ENCODE measurements around the gene HHAT.

The HHAT gene

DNA sequence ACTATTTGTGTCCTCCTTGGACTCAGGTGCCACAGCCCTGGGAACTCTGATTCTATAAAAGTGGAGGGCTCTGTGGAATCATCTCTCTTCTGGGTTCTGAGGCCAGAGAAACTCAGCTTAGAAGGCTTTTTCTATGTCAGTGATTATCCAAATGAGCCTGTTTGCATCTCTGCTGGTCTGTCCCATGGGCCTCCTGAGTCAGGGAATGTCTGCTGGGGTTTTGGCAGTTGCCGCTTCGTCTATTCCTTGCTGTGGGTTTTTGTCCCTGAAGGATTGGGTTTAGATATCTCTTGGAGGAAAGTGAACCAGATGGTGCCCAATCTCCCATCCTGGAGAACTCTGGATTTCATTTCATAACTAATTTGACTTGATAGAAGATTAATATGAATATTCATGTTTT lies 297.6 kb downstream of the HHAT start:
- Histone ChIP-seq H3K27me3 (ENCODE audit: control insufficient read depth, insufficient read depth, low read length) (no peaks in the 10 kb centered on the region), H3K4me1 (ENCODE audit: control insufficient read depth, insufficient read depth, low read length) (no peaks in the 10 kb centered on the region), H3K9me3 (ENCODE audit: control insufficient read depth, insufficient read depth, low read length) (no peaks in the 10 kb centered on the region), H3K9ac (ENCODE audit: low read depth, low read length) (no peak overlapping the region), H3K4me3 (ENCODE audit: low read depth, low read length) (no peak overlapping the region), H3K36me3 (ENCODE audit: control insufficient read depth, insufficient read depth, low read length) (no peaks in the 10 kb centered on the region)

DNA sequence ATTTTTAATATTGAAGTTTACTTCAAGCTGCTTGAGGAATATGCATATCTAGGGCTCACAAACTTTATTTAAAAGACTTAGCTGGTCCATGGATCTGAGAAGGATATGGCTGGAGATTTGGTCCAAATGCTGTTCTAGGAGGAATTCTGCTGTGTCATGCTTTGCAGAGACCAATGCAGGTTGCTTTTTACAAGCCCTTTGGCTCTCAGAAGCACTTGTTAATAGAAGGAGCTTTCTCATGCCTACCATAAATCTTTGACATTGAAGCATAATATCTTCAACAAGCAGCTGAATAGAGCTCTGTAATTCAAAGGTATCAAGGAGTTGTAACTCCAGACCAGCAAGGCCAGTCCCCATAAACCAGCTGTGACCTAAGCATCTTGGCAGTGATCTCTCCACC lies 299.1 kb downstream of the HHAT start:
- Histone ChIP-seq H3K9ac (ENCODE audit: low read depth, low read length) (no peak overlapping the region), H3K9me3 (ENCODE audit: control insufficient read depth, insufficient read depth, low read length) (no peaks in the 10 kb centered on the region), H3K36me3 (ENCODE audit: control insufficient read depth, insufficient read depth, low read length) (no peaks in the 10 kb centered on the region)

DNA sequence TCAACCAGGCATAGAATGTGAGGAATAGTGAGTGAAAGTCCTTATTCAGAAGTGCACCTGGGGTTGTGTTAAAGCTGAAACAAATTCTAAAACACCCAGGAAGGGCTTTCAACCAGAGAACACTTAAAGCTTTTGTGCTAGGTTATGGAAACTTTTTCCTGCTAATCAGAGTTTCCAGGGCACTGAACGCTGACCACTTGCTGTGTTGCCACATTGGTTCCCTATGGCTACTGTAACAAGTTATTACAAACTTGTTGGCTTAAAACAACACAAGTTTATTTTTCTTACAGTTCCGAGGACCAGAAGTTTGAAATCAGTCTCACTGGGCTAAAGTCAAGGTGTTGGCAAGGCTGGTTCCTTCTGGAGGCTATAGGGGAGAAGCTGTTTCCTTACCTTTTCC lies 300.6 kb downstream of the HHAT start:
- H3K4me1 ChIP-seq (ENCODE audit: control insufficient read depth, insufficient read depth, low read length): no peaks in the 10 kb centered on the region
- no peak overlapping the region for H3K4me3 ChIP-seq (ENCODE audit: low read depth, low read length)
- H3K27me3 ChIP-seq (ENCODE audit: control insufficient read depth, insufficient read depth, low read length): no peaks in the 10 kb centered on the region
- H3K9ac ChIP-seq (ENCODE audit: low read depth, low read length): no peak overlapping the region
- no peaks in the 10 kb centered on the region for H3K9me3 ChIP-seq (ENCODE audit: control insufficient read depth, insufficient read depth, low read length)
- no peaks in the 10 kb centered on the region for H3K36me3 ChIP-seq (ENCODE audit: control insufficient read depth, insufficient read depth, low read length)

More for the DNA sequence above, 299.1 kb downstream of the HHAT start:
- no peaks in the 10 kb centered on the region for H3K27me3 ChIP-seq (ENCODE audit: control insufficient read depth, insufficient read depth, low read length)
- H3K4me3 ChIP-seq (ENCODE audit: low read depth, low read length): no peak overlapping the region
- no peaks in the 10 kb centered on the region for H3K4me1 ChIP-seq (ENCODE audit: control insufficient read depth, insufficient read depth, low read length)

DNA sequence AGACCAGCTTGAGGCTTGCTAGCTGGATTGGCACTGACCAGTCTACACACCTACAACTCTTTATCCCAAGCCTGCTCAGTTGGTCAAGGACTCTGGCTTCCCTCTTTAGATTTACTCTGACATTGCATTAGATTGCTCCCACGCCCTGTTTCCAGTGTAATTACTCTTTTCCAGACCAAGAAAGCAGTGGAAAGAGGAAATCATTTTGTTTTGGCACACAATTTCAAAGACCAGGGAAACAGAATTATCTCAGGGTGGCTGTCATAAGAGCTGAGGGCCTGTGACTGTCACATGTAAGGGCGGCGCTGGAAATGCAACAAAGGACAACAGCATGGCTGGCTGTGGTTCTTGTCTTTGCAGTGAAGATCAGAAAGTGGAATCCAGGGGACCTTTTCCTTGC lies 302.7 kb downstream of the HHAT start:
- no peaks in the 10 kb centered on the region for H3K36me3 ChIP-seq (ENCODE audit: control insufficient read depth, insufficient read depth, low read length)
- no peaks in the 10 kb centered on the region for H3K4me1 ChIP-seq (ENCODE audit: control insufficient read depth, insufficient read depth, low read length)
- H3K9me3 ChIP-seq (ENCODE audit: control insufficient read depth, insufficient read depth, low read length): no peaks in the 10 kb centered on the region
- H3K4me3 ChIP-seq (ENCODE audit: low read depth, low read length): no peak overlapping the region
- H3K27me3 ChIP-seq (ENCODE audit: control insufficient read depth, insufficient read depth, low read length): no peaks in the 10 kb centered on the region
- no peak overlapping the region for H3K9ac ChIP-seq (ENCODE audit: low read depth, low read length)

DNA sequence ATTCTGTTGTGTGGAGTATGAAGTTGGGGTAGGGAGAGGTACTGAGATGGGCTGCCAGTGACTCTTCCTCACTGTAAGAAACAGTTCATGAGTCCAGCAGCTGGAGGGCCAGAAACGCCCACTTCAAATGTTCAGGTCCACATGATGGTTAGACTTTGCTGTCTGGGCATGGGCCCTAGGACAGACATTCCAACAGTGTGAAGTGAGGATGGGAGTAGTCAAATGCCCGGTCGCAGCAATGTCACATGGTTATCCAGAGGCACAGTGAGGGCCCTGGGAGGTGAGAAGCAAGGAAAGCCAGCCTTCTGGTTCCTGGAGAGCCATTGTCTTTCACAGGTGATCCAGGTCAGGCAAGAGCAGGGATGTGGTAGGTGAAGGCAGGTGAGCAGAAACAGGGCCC lies 304.4 kb downstream of the HHAT start:
- no peak overlapping the region for H3K9ac ChIP-seq (ENCODE audit: low read depth, low read length)
- H3K4me3 ChIP-seq (ENCODE audit: low read depth, low read length): no peak overlapping the region
- no peaks in the 10 kb centered on the region for H3K4me1 ChIP-seq (ENCODE audit: control insufficient read depth, insufficient read depth, low read length)
- no peaks in the 10 kb centered on the region for H3K36me3 ChIP-seq (ENCODE audit: control insufficient read depth, insufficient read depth, low read length)
- H3K27me3 ChIP-seq (ENCODE audit: control insufficient read depth, insufficient read depth, low read length): no peaks in the 10 kb centered on the region
- no peaks in the 10 kb centered on the region for H3K9me3 ChIP-seq (ENCODE audit: control insufficient read depth, insufficient read depth, low read length)

DNA sequence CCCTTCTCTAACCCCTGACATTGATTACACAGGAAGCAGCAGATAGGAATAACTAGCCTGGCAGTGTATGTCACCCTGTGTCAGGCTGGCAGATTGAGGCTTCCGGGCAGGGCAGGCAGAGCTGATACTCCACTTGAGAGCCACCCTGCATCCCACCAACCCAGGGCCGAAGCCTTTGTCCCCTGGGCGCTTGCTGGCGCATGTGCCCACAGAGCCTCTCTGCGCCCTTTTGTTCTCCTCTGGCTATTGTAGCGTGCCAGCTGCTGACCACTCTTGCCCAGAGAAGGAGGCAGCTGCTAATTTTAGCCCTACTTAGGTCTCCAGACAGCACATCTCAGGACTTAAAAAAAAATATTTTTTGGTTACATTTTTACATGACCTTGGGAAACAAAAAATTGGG lies 304.9 kb downstream of the HHAT start:
- Histone ChIP-seq H3K4me1 (ENCODE audit: control insufficient read depth, insufficient read depth, low read length) (no peaks in the 10 kb centered on the region), H3K9ac (ENCODE audit: low read depth, low read length) (no peak overlapping the region), H3K9me3 (ENCODE audit: control insufficient read depth, insufficient read depth, low read length) (no peaks in the 10 kb centered on the region), H3K4me3 (ENCODE audit: low read depth, low read length) (no peak overlapping the region), H3K27me3 (ENCODE audit: control insufficient read depth, insufficient read depth, low read length) (no peaks in the 10 kb centered on the region), H3K36me3 (ENCODE audit: control insufficient read depth, insufficient read depth, low read length) (no peaks in the 10 kb centered on the region)

DNA sequence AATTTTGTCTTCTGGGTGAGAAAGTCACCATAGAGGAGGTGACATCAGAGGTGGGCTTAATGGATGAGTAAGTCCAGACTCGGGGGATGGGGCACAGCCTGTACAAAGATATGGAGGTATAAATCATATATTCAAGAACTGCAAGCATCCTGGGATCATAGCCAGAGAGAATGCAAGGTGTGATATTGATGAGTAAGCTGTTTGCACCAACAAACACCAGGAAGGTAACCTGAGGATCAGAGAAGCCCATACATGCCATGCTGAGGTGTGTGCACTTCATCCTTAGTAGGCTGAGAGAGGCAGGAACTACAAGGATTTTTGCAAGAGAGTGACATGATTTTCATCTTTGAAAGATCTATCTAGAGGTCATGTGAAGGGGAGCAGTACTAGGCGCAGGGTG lies 306.4 kb downstream of the HHAT start:
- H3K9me3 ChIP-seq (ENCODE audit: control insufficient read depth, insufficient read depth, low read length): no peaks in the 10 kb centered on the region
- H3K27me3 ChIP-seq (ENCODE audit: control insufficient read depth, insufficient read depth, low read length): no peaks in the 10 kb centered on the region
- no peak overlapping the region for H3K4me3 ChIP-seq (ENCODE audit: low read depth, low read length)
- no peak overlapping the region for H3K9ac ChIP-seq (ENCODE audit: low read depth, low read length)
- no peaks in the 10 kb centered on the region for H3K36me3 ChIP-seq (ENCODE audit: control insufficient read depth, insufficient read depth, low read length)
- H3K4me1 ChIP-seq (ENCODE audit: control insufficient read depth, insufficient read depth, low read length): no peaks in the 10 kb centered on the region

DNA sequence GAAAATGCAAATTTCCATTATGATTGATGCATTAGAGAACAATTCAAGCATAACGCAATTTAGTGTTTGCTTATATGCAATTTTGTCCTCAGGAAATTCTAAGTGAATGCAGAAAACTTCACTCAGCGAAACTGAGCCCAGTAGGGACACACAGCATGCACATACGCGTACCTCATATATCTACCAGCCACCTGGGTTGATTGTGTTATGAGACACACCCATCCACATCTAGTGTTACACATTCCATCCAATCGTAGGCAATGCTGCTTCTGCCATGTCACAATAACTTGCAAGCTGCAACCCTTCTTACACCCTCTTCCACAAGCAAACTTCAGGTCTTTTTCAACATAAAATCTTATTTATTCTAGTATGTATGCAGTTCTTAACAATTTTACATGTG lies 312.9 kb downstream of the HHAT start:
- H3K4me3 ChIP-seq (ENCODE audit: low read depth, low read length): no peak overlapping the region
- no peaks in the 10 kb centered on the region for H3K36me3 ChIP-seq (ENCODE audit: control insufficient read depth, insufficient read depth, low read length)
- no peak overlapping the region for H3K9ac ChIP-seq (ENCODE audit: low read depth, low read length)
- no peaks in the 10 kb centered on the region for H3K27me3 ChIP-seq (ENCODE audit: control insufficient read depth, insufficient read depth, low read length)
- no peaks in the 10 kb centered on the region for H3K9me3 ChIP-seq (ENCODE audit: control insufficient read depth, insufficient read depth, low read length)
- H3K4me1 ChIP-seq (ENCODE audit: control insufficient read depth, insufficient read depth, low read length): no peaks in the 10 kb centered on the region

DNA sequence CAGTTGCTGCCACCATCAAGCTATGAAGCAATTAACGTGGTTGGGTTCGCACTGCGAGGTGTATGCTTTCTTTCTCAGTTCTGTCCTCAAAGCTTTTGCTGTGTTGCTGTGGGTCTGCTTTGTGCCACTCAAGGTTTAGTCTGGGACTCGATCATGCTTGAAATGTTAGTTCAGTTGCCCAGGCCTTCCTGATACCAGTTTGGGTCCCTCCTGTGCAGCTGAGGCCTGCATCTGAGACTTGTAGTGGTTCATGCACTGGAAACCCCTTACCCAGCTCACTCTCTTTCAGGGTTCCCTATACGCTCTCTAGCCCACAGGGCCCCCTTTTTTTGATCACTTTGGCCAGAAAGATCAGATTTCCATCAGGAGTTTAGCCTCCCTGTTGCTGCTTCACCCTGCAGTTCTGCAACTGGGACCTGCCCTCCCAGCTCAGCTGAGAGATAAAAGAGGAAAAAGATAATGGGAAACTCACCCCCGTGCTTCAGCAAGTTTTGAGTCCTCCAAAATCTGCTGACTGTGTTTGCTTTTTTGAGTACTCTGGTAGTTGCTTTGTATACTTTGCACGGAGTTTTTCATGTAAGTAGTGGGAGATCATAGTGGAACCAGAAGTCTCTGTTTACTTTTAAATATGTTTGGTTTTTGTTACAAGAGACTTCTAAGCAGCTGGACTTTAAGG lies 317.0 kb downstream of the HHAT start:
- Histone ChIP-seq H3K36me3 (ENCODE audit: control insufficient read depth, insufficient read depth, low read length) (no peaks in the 10 kb centered on the region), H3K4me1 (ENCODE audit: control insufficient read depth, insufficient read depth, low read length) (no peaks in the 10 kb centered on the region), H3K4me3 (ENCODE audit: low read depth, low read length) (no peak overlapping the region)

DNA sequence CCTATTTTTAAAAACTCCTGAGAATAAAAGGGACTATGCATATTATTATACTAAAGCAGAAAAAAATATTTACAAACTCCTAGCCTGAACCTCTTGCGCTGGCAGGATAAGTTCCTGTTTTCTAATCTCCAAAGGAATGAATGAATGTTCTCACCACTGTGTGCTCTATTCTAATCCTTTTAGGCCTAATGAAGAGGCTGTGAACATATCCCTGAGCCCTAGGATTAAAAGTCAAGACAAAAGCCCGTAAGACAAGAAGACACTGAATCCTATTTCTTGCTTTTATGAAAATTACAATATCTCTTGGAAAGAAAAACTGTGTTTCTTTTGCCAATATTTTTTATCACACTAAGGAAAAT lies 317.5 kb downstream of the HHAT start:
- Histone ChIP-seq H3K36me3 (ENCODE audit: control insufficient read depth, insufficient read depth, low read length) (no peaks in the 10 kb centered on the region), H3K27me3 (ENCODE audit: control insufficient read depth, insufficient read depth, low read length) (no peaks in the 10 kb centered on the region), H3K9ac (ENCODE audit: low read depth, low read length) (no peak overlapping the region), H3K9me3 (ENCODE audit: control insufficient read depth, insufficient read depth, low read length) (no peaks in the 10 kb centered on the region), H3K4me3 (ENCODE audit: low read depth, low read length) (no peak overlapping the region), H3K4me1 (ENCODE audit: control insufficient read depth, insufficient read depth, low read length) (no peaks in the 10 kb centered on the region)

More for the DNA sequence above, 317.0 kb downstream of the HHAT start:
- Histone ChIP-seq H3K9ac (ENCODE audit: low read depth, low read length) (no peak overlapping the region), H3K9me3 (ENCODE audit: control insufficient read depth, insufficient read depth, low read length) (no peaks in the 10 kb centered on the region), H3K27me3 (ENCODE audit: control insufficient read depth, insufficient read depth, low read length) (no peaks in the 10 kb centered on the region)

DNA sequence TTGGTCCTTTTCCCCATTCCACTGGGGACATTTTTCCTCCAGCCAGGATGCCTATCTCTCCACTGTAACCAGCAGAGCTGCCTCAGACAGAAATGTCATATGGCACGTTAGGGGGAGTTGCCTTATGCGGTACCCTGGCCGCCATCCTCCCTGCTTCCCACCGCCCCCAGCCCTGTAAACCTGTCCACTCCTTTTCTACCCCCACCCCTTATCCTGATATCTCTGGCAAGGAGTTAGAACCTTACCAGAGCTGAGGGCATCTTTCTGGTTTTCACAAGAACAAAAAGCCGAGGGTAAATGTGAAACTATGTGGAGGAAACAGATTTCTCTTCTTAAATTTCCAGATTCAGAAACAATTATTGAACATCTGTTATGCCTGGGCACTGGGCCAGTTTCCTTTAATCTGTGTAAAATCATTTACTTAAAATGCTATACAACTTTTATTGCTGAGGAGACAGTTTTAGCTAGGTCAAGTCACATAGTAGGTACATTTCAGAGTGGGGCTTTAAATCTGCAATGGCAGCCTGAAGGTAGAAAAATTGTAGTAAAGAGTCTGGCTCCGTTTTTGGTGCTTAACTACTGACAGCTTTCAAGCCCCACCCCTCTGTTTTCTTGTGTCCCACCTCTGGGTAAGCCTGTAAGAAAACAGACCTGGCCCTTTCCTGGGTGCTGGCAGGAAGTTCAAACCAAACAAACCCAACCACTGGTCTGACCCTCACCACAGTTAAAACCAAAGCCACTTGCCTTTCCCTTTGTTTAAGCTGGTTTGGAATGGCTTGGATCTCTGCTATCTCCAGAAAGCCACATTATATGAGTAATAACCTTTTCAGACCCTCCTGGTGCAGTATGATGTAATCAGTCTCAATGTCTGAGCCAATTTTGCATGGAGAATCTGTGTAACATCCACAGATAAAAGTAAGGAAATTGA lies 319.0 kb downstream of the HHAT start:
- Histone ChIP-seq H3K27me3 (ENCODE audit: control insufficient read depth, insufficient read depth, low read length) (no peaks in the 10 kb centered on the region), H3K4me1 (ENCODE audit: control insufficient read depth, insufficient read depth, low read length) (no peaks in the 10 kb centered on the region), H3K36me3 (ENCODE audit: control insufficient read depth, insufficient read depth, low read length) (no peaks in the 10 kb centered on the region), H3K9ac (ENCODE audit: low read depth, low read length) (no peak overlapping the region), H3K4me3 (ENCODE audit: low read depth, low read length) (no peak overlapping the region), H3K9me3 (ENCODE audit: control insufficient read depth, insufficient read depth, low read length) (no peaks in the 10 kb centered on the region)

Data from iPS-15b (cell line).